A549 treated with GW870086 at 1 μM for 4 hours (cell line): Measurements from ENCODE around the gene HARBI1. TPM values are rescaled to one million over a fixed set of nuclear protein-coding genes. Genes with fewer than 3 reads are reported as not detected.

Source experiments
- total RNA-seq: library from RNA; stranded (reverse); fragments of 200-300 nt; extraction: Qiagen RNA extraction; gene quantifications from 5 replicates; pipeline ENCODE4 v1.2.3, GENCODE V29; 2022; ENCODE audit warnings: low read depth

HARBI1 gene
- total RNA-seq, result 5.0 to 7.0 TPM (median 5.8 TPM) in 5 replicates

GRCh38 chr11:46617134-46617971 lies at the start of gene HARBI1, which contains the start of gene ATG13:
HARBI1 (minus strand) TSS chr11:46617227; CDS start chr11:46616237, 990 bp downstream.
ATG13 (plus strand) TSS chr11:46617553; CDS start chr11:46644292, 26,739 bp downstream.

GRCh38 chr11:46593550-46594373 lies 23.3 kb downstream of the HARBI1 start, which contains the start of gene AMBRA1:
AMBRA1 (minus strand) TSS chr11:46594023; CDS start chr11:46548380, 45,643 bp downstream.

Other genes with a start within 250 kb of the HARBI1 start
- 15.7 to 19.8 TPM (median 18.8 TPM) in 5 replicates for gene MDK, start 235.6 kb downstream of the HARBI1 start, total RNA-seq
- 0.30 to 0.66 TPM (median 0.50 TPM) in 5 replicates for gene CHRM4, start 225.5 kb downstream of the HARBI1 start, total RNA-seq
- 12.9 to 16.4 TPM (median 14.0 TPM) in 5 replicates for gene AMBRA1, start 23.2 kb downstream of the HARBI1 start, total RNA-seq
- gene ATG13, start 326 bp upstream of the HARBI1 start, total RNA-seq, result 45.3 to 59.8 TPM (median 58.9 TPM) in 5 replicates
- 54.6 to 62.8 TPM (median 57.6 TPM) in 5 replicates for gene ARHGAP1, start 83.4 kb upstream of the HARBI1 start, total RNA-seq
- gene ZNF408, start 83.8 kb upstream of the HARBI1 start, total RNA-seq, result 17.0 to 22.4 TPM (median 18.4 TPM) in 5 replicates
- 1.9 to 2.6 TPM (median 2.2 TPM) in 5 replicates for gene F2, start 102.0 kb upstream of the HARBI1 start, total RNA-seq
- 58.0 to 72.9 TPM (median 66.9 TPM) in 5 replicates for gene CKAP5, start 229.1 kb upstream of the HARBI1 start, total RNA-seq